ENCODE measurements around the gene ARID1A. TPM values are rescaled to one million over a fixed set of nuclear protein-coding genes. Genes with fewer than 3 reads are reported as not detected.

ARID1A gene
- total and polyA plus RNA-seq, 2 donors (not counting 3 experiments of a cell fraction or from before 2014, with no cell fraction given), result 36.9 to 77.2 TPM

DNA sequence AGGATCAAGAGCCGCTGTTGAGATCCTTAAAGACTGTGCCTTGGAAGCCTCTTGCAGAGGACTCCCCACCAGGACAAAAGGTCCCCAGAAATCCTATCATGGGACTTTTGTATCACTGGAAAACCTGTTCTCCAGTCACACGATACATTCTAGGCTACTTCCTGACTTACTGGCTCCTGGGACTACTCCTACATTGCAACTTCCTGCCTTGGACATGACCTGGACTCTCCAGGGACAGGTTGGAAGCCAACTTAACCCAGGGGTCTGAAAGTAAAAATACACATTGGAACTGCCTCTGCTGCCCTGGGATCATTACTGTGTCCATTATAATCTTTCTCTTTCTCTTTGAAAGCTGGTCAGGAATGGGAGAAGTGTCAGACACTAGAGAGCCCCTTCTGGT lies 101.8 kb downstream of the ARID1A start:
- Histone ChIP-seq H3K27me3 (ENCODE audit: control insufficient read depth in 2 of 2, insufficient read depth in 2 of 2, low read length in 2 of 2) (no peaks in the 10 kb centered on the region), H3K4me2 (ENCODE audit: insufficient read depth, low read length) (no peak overlapping the region), H3K9me1 (replicated peaks; ENCODE audit: control insufficient read depth, extremely low read depth, insufficient read depth, low read length) (no peaks in the 10 kb centered on the region), H3K9me3 (replicated peaks; ENCODE audit: control insufficient read depth, insufficient read depth, low read length) (no peaks in the 10 kb centered on the region), H3K4me3 (replicated peaks in 1 of 3; ENCODE audit: insufficient read depth in 1 of 3, low read depth in 1 of 3, low read length in 3 of 3) (no peak overlapping the region), H3K9ac (replicated peaks; ENCODE audit: extremely low read depth, insufficient read depth, low read length) (no peak overlapping the region), H4K20me1 (replicated peaks; ENCODE audit: control insufficient read depth, extremely low read depth, insufficient read depth, low read length) (no peaks in the 10 kb centered on the region), H3K79me2 (ENCODE audit: control insufficient read depth, insufficient read depth, low read length) (no peaks in the 10 kb centered on the region), H3K27ac (ENCODE audit: insufficient read depth, low read depth, low read length) (no peak overlapping the region), H2AFZ (ENCODE audit: low read depth, low read length) (no peak overlapping the region), H3K36me3 (ENCODE audit: control insufficient read depth in 2 of 2, extremely low read depth in 1 of 2, insufficient read depth in 2 of 2, low read length in 2 of 2) (peaks cover 0 to 8% of the 10 kb centered on the region in 2 experiments), H3K4me1 (ENCODE audit: control insufficient read depth, extremely low read depth, insufficient read depth, low read length) (peaks cover 12% of the 10 kb centered on the region)
- CTCF ChIA-PET, result interaction anchor here (1.2 to 5.6 kb wide), 3 partner anchors 8 to 195 kb away, joined by 6 to 40 read pairs (median 31); partner anchors contain the start of gene PIGV
- BruUV-seq (replicated peaks), result no TSS peak
- FAIRE-seq, result peak; percentile 26
- intact Hi-C loops (cut with micrococcal nuclease) (no loop called here), dilution Hi-C loops (cut with MboI; ENCODE audit: extremely low pct_ligation_motif_present, low sequenced_read_pairs) (no loop called here)
- no peak for DNase-seq (ENCODE audit: low read depth, low spot score)
- POLR2A ChIA-PET, result no interaction called here
- TF ChIP-seq FOS (IDR thresholded peaks at IDR 0.05; ENCODE audit: borderline replicate concordance, insufficient read depth, low read length) (no peak), CTCF (IDR thresholded peaks at IDR 0.05; ENCODE audit: extremely low read depth in 1 of 2, insufficient read depth in 1 of 2, low read depth in 1 of 2, low read length in 2 of 2) (no peak), MYC (IDR thresholded peaks at IDR 0.05; ENCODE audit: low read depth, low read length) (no peak), POLR2AphosphoS5 (IDR thresholded peaks at IDR 0.05; ENCODE audit: insufficient read depth, low read depth, low read length) (no peak), MAX (IDR thresholded peaks at IDR 0.05; ENCODE audit: insufficient read depth, insufficient read length) (no peak), POLR2A (IDR thresholded peaks at IDR 0.05; ENCODE audit: low read depth, low read length) (no peak), EZH2 (IDR thresholded peaks at IDR 0.05; ENCODE audit: borderline replicate concordance, low read depth, low read length, severe bottlenecking) (no peak), JUN (IDR thresholded peaks at IDR 0.05; ENCODE audit: borderline replicate concordance, insufficient read depth, insufficient read length, low read depth) (no peak), GATA2 (IDR thresholded peaks at IDR 0.05; ENCODE audit: insufficient read depth, insufficient read length, low read depth, low read length) (no peak)
